ENCODE measurements around the gene FGD4.

FGD4 gene

DNA sequence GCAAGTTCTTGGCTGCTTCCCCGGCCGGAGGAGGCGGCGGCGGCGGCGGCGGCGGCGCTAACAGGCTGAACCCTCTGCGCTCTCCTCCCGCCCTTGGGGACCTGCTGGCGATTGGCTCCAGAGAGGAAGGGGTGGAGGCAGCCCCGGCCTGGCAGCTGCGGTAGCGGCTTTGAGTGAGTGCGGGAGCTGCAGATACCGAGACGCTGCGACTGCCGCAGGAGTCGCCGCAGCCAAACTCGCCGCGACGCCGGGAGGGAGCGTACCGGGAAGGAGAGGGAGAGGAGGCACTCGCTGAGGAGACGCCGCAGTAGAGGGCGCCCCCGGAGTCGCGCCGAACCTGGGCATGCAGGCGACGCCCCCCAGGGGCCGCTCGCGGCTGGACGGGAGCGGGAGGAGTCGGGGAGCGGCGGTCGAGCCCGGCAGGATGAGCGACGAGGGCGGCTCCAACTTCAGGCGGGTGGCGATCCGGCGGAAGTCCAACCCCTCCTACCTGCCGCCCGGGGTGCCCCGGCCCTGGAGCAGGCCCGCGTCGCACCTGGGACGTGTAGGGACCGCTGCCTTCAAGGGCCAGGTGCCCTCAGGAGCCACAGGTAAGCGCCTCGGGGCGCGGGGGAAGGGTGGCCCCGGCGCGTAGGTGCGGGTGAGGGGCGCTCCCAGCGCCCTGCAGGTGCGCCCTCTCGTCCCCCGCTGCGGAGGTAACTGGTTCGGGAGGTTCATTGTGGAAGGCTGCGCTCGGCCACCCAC, at the start of gene FGD4:
Gene FGD4, plus strand, starts transcription at position 189 of the 744 bp plus-strand sequence.
- peak; percentile 54 for DNase-seq (ENCODE audit: low spot score)

DNA sequence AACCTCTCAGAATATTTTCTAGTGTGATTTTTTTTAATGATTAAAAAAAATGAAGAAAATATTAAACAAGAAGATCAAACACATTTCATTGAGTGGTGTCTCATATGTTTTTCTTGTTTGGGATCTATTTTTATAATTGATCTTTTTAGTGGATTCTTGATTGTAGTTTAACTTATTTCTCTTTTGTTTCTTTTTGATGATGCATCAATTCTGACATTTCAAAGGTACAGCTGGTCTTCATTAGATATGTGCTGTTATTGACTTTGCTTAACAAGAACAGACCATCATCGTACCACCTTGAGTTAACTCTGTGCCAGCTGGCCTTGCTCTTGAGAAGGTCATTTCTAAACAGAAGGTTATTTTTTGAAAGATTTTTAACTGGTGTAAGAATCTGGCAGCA, 45.8 kb upstream of the FGD4 start:
- no peak for DNase-seq (ENCODE audit: low spot score)

DNA sequence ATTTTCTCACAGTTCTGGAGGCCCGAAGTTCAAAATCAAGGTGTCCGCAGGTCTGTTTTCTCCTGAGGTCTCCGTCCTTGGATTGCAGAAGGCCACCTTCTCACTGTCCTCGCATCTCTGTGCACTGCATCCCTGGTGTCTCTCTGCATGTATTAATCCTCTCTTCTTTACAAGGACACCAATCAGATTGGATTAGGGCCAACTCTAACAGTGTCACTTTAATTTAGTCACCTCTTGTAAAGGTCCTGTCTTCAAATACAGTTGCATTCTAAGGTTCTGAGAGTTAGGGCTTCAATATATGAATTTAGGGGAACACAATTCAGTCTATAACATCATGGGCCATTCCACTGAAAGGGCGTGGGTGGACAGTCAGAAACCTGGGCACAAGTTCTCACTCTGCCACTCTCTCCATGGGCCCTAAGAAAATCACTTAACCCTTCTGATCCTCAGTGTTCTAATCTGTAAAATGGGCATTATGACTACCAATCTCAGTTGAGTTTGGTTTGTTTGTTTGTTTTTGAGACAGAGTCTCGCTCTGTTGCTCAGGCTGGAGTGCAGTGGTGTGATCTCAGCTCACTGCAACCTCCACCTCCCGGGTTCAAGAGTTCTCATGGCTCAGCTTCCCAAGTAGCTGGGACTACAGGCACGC, 41.6 kb upstream of the FGD4 start:
- DNase-seq (ENCODE audit: low spot score), result no peak

DNA sequence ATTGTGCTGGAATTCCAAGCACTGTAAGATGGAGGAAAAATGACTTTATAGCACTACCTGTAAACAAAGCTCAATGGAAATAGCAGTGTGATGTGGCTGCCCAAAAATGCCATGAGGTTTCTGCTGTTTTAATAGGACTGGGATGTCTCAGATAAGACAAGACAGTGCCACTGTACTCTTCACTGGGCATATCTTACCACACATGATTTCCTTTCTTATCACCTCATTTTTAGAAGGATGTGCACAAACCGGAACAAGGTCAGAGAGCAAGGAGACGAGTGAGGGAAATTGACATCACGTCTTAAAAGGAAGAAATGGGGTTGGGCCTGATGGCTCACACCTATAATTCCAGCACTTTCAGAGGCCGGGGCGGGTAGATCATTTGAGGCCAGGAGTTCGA, 38.4 kb upstream of the FGD4 start:
- DNase-seq (ENCODE audit: low spot score), result no peak

DNA sequence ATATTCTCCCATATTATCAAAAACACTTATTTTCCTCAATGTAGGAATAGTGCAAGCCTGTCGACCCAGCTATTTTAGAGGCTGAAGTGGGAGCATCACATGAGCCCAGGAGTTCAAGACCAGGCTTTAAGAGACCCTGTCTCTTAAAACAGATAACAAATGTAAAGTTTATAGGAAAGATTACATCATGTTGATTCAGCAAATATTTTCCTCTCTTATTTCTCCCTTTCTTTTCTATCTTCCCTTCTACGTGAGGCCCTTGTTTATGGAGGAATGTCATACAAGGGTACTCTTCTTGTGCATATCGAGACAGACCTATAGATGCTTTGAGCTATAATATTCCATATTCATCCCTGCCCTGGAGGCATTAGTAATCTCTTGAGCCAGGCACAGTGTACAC, 36.5 kb upstream of the FGD4 start:
- DNase-seq (ENCODE audit: low spot score), result no peak

DNA sequence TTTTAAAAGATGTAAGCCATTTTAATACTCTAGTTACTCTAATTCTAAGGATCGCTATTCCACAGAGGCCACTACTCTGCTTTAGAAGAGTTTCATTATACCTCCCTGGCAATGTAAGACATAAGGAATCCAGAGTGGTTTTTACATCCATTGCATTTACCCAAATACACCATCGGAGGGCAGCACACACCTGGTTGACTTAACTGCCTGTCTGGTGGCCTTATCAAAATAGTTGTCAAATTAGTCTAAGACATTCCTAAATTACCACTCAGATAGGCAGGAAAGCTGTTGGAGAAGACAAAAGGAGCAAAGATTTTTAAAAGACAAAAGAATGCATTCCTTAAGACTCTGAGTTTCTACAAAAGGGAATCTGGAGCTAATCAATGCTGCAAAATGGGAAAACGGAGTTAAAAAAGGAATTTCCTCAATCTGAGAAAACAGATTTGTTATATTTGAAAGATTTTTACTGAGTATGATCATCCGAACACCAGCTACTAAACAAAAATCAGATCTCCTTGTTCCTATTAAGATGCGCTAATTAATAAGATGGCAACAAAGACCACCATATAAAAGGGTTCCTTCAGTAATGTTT, 33.8 kb upstream of the FGD4 start:
- peak; percentile 55 for DNase-seq (ENCODE audit: low spot score)

DNA sequence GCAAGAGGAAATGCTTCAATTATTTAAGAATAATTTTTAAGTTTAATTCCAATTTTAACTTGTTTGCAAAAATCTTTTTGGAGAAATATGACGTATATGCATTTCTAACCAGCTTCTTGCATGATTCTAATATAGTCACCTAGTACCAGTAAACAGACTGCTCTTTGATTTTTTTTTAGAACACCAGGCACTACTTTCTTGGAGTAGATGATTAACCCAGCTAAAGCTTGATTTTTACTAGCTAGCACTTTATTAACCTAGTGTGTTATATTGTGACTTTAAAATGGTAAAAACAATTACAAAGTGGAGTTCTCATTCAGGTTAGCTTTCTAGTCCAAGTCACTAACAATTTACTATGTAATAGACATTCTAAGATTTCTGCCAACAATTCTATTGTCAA, 32.6 kb upstream of the FGD4 start:
- DNase-seq (ENCODE audit: low spot score), result no peak

DNA sequence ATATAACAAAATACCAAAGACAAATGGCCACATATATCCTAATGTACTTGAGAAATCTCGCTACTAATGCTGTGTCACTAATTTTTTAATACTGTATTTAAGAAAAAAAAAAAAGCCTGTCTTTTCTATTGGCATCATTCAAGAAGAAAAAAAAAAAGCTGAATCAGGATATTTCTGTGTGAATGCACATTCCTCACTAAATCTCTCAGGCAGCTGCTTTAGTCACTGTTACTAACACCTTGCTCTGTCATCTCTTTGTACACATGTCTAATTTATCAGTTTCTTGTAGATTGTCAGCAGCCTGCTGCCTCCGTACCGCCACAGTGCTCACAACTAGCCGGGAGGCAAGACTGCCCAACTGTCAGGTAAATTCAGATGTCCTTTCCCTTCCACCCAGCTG, 32.0 kb upstream of the FGD4 start:
- no peak for DNase-seq (ENCODE audit: low spot score)

DNA sequence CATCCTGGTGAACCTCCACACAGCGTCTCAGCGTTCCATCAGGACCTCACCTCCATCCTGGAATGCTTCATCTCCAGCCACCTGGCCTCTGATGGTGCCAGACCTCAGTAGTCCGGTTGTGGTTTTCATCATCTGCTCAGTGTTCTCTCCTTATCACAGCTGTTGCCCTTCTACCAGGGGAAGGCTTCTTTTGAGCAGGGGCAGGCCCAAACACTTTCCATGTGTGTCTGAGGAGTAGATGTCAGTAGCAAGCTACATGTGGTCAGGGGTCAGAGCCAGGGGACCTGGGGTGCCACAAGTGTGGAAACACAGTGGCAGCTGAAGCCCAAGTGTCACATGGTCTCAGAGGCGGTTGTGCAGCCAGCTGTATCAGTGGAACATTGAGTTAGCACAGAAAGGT, 30.2 kb upstream of the FGD4 start:
- no peak for DNase-seq (ENCODE audit: low spot score)

DNA sequence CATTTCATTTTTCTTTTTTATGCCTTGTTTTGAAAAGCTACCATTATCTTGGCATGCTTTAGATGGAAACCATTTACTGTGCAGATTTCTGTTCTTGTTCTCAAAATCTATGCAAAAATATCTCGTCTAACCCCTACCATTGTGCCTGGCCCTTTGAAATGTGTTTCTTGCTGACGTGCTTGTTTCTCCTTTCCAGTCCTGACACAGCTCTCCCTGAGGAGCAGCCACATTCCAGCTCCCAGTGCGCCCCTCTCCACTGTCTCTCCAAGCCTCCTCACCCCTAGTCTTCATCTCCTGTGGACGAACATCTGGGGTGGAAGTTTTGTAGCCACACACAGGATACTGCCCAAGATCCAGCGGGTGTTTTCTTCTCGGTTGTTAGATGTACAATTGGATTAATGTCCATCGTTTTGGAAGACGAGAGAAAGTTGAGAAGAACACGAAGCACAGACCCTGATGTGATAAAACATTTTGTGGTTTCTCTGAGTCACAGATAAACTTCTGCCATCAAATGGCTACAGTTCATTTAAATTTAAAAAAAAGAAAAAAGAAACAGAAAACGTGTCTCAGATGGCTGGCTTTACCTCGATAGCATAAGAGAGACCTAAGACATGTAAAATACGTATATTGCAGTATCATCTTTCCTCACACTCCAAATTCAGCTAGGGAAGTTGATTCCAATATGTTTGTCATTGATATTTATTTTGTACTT, 21.9 kb upstream of the FGD4 start:
- DNase-seq (ENCODE audit: low spot score), result no peak

DNA sequence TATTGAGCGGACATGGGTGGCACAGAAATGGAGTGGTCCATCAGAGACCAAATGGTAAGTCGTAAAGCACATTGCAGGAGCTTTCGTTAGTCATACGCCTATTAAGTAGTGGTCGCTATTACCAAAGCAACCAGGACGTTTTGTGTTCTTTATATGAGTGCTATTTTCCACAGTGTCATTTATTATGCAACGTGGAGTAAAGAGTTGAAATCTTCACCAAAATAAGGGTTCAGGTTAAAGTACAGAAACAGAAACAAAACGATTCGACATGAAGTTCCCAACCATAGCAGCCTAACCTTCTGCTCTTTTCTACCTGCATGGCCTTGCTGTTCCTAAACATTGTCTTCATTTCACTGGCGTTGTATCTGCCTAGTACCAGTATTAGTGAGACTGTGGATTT, 20.1 kb upstream of the FGD4 start:
- no peak for DNase-seq (ENCODE audit: low spot score)

DNA sequence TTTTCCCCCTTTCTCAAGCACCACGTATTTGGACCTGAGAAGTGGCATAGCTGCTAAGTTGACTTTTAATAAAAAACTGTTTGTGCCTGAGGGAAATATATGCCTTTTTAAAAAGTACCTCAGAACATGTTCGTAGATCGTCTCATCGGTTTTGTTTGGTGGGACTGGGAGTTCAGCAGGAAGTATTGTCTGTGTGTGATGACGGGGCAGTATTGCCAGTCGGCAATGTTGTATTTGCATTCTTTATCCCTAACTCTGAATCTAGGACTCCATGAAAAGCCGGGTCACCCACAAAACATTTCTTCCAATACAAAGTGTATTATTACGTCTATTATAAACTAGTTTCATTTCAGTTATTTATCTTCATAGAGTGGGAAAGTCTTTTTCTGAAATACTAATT, 19.7 kb upstream of the FGD4 start:
- DNase-seq (ENCODE audit: low spot score), result no peak

DNA sequence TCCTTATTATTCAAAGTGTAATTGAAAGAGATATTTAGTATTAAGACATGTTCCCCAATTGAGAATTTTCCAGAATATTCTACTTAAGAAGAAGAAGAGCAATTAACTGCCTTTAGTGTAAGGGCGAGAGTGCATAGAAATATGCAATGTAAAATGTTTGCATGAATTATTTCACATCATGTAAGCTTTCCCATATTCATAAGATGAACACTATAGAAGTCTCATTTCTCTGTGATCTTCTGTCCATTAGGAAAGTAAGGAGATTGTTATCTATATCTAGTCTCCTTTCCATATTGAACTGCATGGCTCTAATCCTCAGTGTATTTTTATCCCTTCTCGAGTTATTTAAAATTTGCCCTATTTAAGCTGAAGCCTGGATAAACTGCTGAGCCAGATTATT, 17.1 kb upstream of the FGD4 start:
- DNase-seq (ENCODE audit: low spot score), result no peak

DNA sequence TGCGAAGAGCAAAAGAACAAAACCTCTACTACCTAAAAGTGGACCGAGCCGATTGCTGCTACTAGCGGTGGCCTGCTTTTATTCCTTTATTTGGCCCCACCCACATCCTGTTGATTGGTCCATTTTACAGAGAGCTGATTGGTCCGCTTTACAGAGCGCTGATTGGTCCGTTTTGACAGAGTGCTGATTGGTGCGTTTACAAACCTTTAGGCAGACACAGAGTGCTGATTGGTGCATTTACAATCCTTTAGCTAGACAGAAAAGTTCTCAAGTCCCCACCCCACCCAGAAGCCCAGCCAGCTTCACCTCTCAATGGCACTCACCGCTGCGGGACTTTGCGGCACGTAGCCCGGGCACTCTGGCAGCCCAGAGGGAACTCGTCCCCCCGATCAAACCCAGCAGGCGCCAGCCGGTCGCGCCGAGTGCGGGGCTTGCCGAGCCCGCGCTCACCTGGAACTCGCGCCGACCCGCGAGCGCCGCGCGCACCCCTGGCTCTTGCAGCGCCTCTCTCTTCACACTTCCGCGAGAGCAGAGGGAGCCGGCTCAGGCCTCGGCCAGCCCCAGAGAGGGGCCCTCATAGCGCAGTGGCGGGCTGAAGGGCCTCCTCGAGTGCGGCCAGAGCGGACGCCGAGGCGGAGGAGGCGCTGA, 8.7 kb upstream of the FGD4 start:
- peak; percentile 21 for DNase-seq (ENCODE audit: low spot score)

DNA sequence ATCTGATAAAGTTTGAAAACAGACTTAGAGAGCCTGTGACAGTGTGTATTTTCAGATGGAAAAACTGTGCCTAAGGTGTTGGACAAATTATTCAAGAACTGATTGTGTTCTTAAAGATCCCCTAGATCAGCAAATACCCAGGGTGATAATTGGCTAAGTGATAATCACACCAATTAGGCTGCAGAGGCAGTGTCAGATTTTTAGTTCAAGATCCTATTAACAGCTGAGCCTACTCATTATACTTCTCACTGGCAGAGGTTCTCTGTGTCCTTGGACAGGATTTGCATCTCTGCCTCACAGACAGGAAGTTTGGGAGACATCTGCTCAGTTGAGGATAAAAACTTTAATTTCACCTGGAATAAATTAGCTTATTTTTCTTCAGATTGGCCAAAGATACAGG, 4.3 kb upstream of the FGD4 start:
- no peak for DNase-seq (ENCODE audit: low spot score)

DNA sequence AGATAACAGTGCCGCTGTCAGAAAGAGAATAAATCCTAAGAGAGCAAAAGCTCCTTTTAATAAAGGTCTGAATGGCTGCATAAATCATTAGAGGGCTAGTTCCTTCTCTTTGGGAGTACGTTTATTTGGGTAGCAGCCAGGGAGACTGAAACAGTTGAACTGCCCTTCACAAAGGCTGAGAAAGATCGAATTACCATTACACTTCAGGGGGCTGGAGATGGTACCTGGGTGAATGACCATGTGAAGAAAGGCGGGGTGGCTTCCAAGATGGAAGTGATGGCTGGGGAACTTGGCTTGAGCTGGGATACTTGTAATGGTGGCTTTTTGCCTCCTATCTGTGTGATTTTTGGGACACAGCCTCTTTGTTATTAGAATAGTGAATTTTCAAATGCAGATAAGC, 1.7 kb upstream of the FGD4 start:
- no peak for DNase-seq (ENCODE audit: low spot score)

DNA sequence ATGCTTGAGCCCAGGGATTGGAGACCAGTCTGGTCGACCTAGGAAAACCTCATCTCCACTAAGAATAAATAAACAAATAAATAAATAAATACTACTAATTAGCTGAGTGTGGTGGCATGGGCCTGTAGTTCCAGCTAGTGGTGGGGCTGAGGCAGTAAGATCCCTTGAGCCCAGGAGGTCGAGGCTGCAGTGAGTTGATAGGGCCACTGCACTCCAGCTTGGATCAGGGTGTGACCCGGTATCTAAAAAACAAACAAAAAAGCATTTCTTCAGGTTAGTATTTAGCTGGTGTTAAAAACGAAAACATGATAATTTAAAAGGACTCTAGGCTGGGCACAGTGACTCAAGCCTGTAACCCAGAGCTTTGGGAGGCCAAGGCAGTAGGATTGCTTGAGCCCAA, 1.2 kb upstream of the FGD4 start:
- DNase-seq (ENCODE audit: low spot score), result no peak

DNA sequence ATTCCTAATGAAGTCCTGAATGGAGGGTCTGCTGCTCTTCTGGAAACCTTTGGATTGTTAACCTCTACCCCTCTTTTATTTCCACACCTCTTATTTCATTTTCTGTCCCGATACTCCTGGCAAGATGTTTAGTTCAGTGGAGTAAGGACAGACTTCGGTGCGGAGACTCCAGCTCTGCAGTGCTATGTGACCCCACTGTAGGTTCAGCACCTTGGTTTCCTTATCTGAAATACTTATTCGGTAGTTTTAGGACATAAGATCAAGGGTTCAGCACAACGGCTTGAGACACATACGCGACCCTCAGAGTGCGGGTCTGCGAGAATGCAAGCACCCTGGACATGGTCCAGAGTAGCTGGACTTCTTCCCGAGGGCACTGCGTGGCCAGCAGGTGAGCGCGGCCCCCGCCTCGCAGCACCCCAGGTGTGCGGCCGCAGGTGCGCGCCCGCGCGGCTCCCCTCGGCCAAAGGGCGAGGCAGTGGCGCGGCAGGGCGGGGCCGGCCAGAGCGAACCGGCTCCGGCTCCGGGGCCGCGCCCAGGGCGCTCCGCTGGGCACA, 465 bp upstream of the FGD4 start:
- no peak for DNase-seq (ENCODE audit: low spot score)

DNA sequence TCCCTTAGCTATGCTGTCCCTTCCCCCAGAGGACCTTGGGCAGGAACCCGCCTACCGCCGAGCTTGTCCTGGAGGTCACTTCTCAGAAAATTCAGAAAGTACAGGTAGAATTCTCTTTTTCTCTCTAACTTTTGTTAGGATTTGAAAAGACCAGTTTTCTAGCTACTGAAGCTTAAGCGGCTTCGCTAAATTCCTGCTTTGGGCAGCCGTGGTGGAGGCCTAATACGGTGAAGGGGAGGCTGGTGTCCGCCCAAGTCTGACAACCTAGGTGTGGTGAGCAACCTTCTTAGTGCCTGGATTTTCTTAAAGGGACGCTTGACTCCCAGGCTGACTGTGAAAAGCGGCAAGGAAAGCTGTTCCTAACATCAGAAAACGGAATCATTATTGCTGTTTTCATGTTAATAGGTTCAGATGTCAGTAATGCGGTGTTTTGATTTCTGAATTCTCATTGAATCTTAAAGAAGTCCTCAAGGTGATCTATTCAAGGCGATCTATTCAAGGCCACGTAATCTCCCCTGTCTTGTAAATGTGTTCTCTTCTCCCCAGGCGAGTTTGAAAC, 835 bp downstream of the FGD4 start:
- DNase-seq (ENCODE audit: low spot score), result no peak

DNA sequence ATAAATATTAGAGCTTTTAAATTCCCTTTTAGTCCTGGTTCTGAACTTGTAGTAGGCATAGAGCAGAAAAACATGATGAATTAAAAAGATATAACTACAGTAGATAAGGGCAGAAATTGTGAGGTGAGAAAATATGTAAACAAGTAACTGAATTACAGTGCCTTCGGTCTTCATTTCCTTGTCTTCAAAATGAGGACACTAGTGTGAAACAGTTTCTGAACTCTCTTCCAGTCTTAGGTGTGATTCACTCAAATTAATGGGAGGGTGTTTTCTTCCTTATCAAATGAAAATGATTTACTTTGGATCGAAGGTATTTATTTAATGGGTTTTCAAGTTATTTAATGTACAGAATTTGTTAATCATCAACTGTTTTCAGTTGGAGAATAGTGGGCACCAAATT, 1.5 kb downstream of the FGD4 start:
- DNase-seq (ENCODE audit: low spot score), result no peak

DNA sequence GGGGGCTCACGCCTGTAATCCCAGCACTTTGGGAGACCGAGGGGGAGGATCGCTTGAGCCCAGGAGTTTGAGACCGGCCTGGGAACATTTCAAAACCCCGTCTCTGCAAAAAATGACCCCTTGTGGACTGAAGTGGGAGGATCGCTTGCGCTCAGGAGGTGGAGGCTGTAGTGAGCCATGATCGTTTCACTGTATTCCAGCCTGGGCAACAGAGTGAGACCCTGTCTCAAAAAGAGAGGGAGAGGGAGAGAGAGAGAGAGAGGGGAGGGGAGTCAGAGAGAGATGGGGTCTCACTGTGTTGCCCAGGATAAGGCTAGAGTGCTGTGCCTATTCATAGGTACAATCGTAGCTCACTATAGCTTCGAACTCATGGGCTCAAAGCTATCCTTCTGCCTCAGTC, 2.8 kb downstream of the FGD4 start:
- DNase-seq (ENCODE audit: low spot score), result no peak

DNA sequence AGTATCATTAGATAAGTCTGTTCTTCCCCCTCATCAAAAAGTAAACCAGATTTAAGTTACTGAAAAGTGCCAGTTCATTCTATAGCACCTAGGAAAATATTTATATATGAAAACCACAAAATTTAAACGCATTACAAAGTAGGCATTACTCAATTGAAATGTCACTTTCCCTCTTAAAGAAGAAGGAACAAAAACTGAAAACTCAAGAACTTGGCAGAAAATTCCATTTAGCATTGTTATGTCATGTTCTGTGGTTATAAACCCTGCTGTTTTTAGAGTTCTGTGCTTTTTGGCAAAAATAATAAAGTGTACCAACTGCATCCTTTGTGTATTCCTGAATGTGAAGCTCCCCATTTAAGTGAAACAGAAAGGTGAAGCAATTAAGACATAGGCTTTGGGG, 3.6 kb downstream of the FGD4 start:
- DNase-seq (ENCODE audit: low spot score), result no peak

Measured in activated CD4-positive, alpha-beta T cell treated with anti-CD3 and anti-CD28 coated beads, Interleukin-2, Interleukin-4, amounts not matched to agents 100 ng/mL and 50 ng/mL, durations not matched to agents 16 hours and 8 hours (primary cell).